Astrocyte of the hippocampus (primary cell): ENCODE results near the gene RHOT2.

Experiments
- DNase-seq: peaks from one replicate; pipeline ENCODE4 v3.0.0; 2011; ENCODE audit warnings: low read depth, low spot score

The RHOT2 gene

GRCh38 chr16:695355-696089 is 27.6 kb downstream of the RHOT2 start:
- DNase-seq = no peak

DNA sequence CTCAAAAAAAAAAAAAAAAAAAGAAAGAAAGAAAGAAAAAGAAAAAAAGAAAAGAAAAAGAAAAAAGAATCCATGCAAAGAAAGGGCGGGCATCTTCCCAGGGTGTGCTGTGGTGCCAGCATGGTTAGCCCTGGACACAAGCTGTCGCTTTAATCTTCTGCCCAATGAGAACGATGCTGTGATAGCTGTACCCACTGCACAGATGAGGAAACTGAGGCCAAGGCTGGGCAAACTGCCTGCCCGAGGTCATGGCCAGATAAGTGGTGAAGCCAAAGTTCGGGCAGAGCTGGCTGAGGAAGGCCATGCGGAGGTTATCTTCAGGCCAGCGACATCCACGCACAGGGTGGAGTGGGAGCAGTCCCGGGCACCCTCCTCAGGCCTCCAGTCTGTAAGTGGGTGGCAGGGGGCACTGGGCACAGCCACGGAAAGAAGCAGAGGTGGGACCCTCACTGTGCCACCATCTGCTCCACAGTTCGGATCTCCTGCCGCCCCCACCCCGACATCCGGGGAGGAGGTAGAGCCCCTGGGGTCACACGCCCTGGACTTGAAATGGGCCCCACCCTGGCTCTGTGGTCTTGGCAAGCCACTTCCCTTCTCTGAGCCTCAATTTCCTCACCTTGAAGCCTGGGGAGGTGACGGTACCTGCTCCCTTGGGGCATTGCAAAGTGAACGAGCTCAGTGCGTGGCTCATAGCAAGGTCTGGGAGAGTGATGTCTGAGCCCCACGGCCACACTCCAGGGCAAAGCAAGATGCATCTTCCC is 31.2 kb downstream of the RHOT2 start:
- DNase-seq = no peak

DNA sequence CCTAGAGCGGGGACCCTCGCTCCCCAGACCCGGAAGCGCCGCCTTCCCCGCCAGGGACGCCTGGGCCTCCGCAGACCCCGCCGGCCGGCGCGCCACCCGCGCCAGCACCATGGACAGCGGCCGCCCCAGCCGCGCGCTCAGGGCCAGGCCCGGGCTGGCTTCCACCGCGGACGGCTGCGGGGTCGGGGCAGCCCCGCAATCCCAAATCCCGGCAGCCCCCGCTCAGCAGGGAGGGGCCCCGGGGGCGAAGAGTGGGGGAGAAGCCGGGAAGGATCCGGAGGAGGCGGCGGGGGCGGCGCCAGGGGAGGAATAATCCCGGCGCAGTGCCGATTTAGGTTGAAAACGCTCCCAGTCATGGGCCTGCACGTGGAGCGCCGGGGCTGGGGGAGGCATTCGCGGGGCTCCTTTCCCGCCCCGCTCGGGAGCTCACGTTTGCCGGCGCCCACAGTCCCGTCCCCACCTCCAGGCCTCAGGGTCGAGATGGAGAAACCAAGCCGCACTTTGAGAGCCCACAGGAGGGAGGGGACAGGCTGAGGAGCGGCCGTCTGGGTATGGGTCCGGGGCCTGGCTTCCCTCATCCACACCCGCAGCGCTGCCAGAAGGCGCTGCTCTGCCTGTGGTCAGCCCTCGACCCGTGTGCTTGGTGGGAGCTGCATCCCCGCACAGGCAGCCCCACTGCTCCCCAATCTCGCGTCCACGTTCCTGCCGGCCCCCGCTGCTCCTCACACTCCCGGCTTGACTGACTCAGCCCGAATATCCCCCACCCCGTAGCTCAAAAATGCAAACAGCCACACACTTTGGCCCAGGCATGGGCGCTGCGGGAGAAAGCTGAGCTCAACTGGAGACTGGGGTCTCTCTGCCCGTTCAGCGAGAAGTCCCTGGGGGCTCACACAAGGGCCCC is 33.0 kb downstream of the RHOT2 start:
- DNase-seq = peak; percentile 80

DNA sequence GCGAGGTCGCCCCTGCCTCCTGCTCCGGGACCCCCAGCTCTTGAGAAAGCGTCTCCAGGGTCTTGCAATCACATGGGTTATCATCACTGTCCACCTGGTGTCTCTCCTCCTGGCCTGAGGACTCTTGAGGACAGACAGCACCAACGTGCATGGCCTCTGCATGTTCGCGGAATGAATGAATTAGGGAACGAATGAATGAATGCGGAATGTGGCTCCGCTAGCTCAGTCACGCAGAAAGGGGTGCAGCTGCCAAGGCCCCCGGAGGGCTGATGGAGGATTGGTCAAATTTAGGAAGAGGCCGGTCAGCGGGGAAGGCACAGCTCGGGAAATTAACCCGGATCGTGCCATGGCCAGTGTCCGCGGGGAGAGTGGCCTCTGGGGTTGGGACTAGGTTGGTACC is 34.4 kb downstream of the RHOT2 start:
- DNase-seq = no peak

- no peak for DNase-seq
Observed at GRCh38 chr16:703406-703805, 35.5 kb downstream of the RHOT2 start.

DNA sequence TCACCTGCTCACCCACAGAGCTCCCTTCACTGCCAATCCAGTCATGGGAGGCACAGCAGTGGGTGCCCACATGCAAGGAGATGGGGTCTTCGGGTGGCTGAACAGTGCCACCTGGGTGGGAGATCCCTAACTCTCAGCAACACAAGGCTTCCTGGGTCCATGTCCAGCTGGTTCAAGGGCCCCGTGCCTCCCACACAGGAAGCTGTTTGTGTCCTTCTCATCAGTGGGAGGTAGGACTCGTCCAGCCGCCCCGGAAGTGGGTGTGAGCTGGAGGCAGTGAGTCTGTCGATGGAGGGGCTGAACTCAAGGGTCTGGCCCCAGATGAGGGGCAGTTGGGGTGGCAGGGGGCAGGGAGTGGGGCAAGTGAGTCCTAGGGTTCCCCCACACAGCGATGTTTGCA is 36.1 kb downstream of the RHOT2 start:
- DNase-seq = no peak

DNA sequence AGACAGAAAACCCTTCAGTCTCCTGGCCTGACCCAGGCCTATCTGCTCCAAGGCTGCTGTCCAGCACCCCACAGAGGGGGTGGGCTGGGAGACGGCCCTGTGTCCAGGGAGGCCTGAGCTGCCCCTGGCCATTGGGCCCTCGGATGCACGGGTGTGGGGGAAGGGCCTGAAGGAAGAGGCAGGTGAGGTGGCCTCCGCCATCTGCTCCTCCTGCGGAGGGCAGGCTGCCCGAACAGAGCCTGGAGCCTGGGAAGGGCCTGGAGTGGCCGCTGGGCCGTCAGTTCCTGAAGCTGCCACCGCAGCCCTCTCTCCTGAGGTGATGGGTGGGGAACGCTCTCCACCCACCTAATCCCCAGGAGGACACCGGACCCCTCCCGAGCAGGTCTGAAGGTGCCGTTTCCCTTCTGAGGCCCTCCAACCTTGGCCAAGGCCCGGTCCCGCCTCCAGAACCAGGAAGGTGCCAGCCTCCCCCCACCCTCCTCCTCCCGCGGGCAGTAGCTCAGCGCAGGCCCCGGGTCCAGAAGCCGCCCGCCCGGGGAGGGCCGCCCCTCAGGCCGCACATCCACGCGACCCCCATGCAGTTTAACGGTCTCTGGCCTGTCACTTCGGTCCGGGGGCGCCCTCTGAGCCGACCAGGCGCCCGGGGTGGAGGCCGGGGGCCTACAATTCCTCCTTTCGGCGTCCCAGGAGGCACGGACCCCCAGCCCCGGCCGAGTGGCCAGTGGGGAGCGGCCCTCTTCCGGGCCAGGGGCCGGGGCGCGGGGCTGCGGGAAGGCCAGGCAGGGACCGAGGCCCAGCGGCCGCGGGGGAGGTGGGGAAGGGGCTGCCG is 36.8 kb downstream of the RHOT2 start:
- no peak for DNase-seq

DNA sequence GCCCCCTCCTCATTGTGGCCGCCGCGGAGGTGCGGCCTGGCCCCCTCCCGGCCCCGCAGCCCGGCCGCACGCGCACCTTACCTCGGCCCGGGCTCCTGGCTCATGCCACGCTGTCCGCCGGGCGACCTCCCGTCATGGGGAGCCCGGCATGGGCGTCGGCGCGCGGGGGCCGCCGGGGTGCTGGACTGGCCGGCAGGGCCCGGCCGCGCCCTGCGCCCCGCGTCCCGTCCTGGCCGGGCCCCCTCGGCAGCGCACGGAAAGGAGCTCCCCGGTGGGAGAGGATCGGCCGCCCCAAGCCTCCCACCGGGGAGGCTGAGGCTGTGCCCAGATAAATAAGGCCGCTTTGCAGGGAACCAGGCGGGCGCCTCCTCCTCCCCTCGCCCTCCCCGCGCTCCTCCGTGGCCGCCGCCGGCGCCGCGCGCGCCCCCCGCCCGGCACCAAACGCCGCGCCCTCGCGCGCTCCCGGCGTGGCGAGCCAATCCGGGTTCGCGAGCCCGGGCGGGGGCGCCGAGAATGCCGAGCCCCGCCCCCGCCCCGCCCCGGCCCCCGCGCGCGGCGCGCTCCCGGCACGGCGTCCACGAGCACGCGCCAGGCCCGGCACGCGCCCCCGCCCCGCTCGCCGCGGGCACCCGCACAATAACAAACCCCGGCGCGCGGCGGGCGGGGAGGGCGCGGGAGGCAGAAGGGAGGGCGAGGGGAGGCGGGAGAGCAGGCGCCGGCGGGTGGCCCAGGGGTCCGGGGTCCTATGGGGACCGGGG is 37.7 kb downstream of the RHOT2 start, which contains the start of gene FBXL16:
FBXL16 (minus strand) TSS at position 371 of the 758 bp plus-strand sequence. CDS start 8,396 bp downstream, outside the sequence.
- peak; percentile 74 for DNase-seq

DNA sequence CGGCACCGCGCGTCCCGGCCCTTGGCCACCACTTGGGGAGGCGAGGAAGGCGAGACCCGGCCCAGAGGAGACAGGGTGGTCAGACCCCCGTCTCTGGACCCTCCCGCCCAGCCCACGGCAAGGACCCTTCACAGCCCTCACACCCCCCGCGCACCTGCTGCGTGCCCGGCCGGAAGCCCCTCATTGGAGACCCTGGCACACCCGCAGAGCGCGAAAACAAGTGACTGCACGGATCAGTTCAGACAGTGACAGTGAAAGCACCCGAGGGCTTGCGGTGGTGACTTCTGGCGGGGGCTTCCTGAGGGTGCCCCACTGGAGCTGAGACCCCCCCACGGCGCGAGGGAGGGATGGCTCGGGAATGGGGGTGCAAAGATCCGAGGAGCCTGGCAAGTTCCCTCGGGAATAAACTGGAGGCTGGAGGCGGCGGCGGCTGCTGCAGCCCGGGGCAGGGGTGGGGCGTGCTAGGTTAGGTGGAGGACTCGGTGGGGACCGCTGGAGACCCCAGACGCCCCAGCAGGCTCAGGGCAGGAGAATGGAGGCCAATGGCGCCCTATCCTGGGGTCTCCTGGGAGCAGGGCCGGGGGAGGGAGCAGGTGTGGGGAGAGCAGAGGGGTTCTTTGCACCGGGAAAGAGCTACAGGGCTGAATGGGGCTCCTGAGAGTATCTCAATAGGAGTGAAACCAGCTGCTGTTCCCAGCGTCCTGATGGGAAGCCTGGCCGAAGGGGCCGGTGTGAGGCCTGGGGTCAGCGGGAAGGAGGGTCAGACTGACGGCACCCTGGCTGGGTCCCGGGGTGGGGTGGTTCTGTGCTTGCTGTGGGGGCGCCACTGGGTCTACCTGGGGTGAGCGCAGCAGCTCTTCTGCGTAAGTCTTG is 38.5 kb downstream of the RHOT2 start:
- no peak for DNase-seq

- DNase-seq = no peak
Observed at GRCh38 chr16:707062-707538, 39.2 kb downstream of the RHOT2 start.

GRCh38 chr16:708019-708418 is 40.1 kb downstream of the RHOT2 start:
- DNase-seq = no peak

GRCh38 chr16:708959-709358 is 41.0 kb downstream of the RHOT2 start:
- no peak for DNase-seq

- peak; percentile 95 for DNase-seq
Observed at GRCh38 chr16:709566-710499, 41.9 kb downstream of the RHOT2 start.

GRCh38 chr16:710500-711075 is 42.7 kb downstream of the RHOT2 start:
- DNase-seq = no peak

- DNase-seq = no peak
Observed at GRCh38 chr16:711084-711483, 43.2 kb downstream of the RHOT2 start.

DNA sequence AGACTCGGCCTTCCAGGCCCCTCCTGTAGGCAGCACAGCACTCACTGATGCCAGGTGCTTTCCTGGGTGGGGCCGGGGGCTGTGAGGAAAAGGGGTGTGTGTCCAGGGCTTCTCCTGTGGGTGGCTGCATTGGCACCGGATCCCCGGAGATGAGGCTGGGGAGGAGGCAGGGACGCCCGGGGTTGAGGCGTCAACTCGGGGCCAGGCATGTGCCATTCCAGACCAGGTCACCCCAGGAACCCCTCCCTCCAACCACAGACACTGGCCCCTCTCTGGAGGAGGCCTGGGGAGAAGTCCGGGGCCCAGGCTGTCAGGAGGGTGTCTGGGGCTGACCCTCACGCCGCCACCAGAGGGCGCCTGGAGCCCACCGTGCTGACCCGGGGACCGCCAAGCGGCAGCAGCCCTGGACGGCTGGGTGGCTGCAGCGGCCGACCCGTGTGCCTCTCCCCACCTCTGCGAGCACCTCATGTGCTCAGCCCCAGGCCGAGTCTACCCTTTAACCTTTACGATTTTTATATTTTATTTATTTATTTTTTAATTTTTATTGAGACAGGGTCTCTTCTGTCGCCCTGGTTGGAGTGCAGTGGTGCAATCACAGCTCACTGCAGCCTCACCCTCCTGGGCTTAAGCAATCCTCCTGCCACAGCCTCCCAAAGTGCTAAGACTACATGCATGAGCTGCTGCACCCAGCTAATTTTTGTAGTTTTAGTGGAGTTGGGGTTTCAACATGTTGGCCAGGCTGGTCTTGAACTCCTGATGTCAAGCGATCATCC is 43.8 kb downstream of the RHOT2 start:
- DNase-seq = peak; percentile 89

DNA sequence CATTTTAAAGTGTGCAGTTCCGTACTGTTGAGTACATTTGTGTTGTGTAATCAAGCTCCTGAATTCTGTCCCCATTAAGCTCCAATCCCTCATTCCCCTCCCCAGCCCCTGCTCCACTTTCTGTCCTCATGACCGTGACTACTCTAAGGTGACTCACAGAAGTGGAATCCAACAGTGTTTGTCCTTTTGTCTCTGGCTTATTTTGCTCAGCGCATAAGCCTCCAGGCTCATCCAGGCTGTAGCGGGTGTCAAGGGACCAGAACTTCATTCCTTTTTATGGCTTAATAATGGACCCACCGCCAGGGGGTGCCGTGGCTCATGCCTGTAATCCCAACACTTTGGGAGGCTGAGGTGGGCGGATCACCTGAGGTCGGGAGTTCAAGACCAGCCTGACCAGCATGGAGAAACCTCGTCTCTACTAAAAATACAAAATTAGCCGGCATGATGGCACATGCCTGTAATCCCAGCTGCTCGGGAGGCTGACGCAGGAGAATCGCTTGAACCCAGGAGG is 44.9 kb downstream of the RHOT2 start:
- DNase-seq = peak; percentile 94
